Gastrocnemius medialis (tissue), 4 donors: ENCODE measurements around the gene RNU1-1.
"Not testable (repeated sequence)": the region's sequence is repeated elsewhere in the genome, so short reads cannot be mapped to it uniquely, and the experiment has no call there.

Experiments
- POLR2A ChIP-seq, 2 donors: fragments of 450-650 bp; IDR thresholded peaks; one replicate each; pipeline ENCODE4 v1.6.1; 2017; ENCODE audit warnings: antibody characterized with exemption in 2 of 2, mild to moderate bottlenecking in 2 of 2, moderate library complexity in 2 of 2
- TF ChIP-seq, protein P1 (sequence below), 5 experiments: fragments of 450-650 bp in 3 of 5; fragments of 200-600 bp in 2 of 5; sonication (generic) in 2 of 5; IDR thresholded peaks in 4 of 5; conservative IDR thresholded peaks in 1 of 5; 1 replicate in 4 of 5; 2 replicates in 1 of 5; pipeline ENCODE4 v1.5.1; 2016 to 2019; ENCODE audit warnings: antibody characterized with exemption in 5 of 5, mild to moderate bottlenecking in 3 of 5, moderate library complexity in 3 of 5

GRCh38 chr1:16520435-16521287 is 6.6 kb upstream of the RNU1-1 start:
- TF ChIP-seq, protein P1, sequence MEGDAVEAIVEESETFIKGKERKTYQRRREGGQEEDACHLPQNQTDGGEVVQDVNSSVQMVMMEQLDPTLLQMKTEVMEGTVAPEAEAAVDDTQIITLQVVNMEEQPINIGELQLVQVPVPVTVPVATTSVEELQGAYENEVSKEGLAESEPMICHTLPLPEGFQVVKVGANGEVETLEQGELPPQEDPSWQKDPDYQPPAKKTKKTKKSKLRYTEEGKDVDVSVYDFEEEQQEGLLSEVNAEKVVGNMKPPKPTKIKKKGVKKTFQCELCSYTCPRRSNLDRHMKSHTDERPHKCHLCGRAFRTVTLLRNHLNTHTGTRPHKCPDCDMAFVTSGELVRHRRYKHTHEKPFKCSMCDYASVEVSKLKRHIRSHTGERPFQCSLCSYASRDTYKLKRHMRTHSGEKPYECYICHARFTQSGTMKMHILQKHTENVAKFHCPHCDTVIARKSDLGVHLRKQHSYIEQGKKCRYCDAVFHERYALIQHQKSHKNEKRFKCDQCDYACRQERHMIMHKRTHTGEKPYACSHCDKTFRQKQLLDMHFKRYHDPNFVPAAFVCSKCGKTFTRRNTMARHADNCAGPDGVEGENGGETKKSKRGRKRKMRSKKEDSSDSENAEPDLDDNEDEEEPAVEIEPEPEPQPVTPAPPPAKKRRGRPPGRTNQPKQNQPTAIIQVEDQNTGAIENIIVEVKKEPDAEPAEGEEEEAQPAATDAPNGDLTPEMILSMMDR (IDR thresholded peaks at IDR 0.05 in 4 of 5, conservative IDR thresholded peaks at IDR 0.05 in 1 of 5): not testable (repeated sequence)
- TF ChIP-seq POLR2A (IDR thresholded peaks at IDR 0.05): not testable (repeated sequence)
